ENCODE results near the gene TRPC4.
"Not testable (repeated sequence)": the region's sequence is repeated elsewhere in the genome, so short reads cannot be mapped to it uniquely, and the experiment has no call there.

The TRPC4 gene

GRCh38 chr13:37878921-37879320 is 9.3 kb upstream of the TRPC4 start:
- DNase-seq (no peak), ATAC-seq (replicated peaks) (no peak)
- Mint-ChIP-seq H3K27me3 (no peaks in the 10 kb centered on the region), H3K4me1 (ENCODE audit: low read depth in 2 of 2) (no peaks in the 10 kb centered on the region), H3K4me3 (no peak overlapping the region), H3K27ac (no peak overlapping the region), H3K9me3 (peaks cover 9 to 11% of the 10 kb centered on the region in 2 donors), H3K36me3 (ENCODE audit: insufficient read depth) (no peaks in the 10 kb centered on the region)

DNA sequence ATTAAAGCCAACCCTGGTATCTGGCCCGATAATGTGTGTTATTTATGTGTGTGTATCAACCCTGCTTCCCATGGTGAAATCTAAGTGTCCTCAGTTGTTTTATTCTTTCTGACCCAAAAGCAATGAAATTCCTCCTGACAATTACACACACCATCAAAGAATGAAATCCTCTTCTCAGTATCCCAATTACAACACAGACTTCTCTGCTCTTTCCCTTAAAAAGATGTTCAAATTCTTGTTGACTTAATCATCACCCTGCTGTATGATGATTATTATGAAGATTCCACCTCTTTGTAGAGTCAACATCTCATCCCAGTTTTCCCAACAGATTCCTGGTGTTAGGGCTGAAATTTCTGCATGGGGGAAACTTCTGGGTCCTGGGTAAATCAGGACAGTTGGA is 8.9 kb upstream of the TRPC4 start:
- DNase-seq: no peak
- Mint-ChIP-seq H3K4me3 (no peak overlapping the region), H3K27ac (no peak overlapping the region), H3K9me3 (peaks cover 9 to 11% of the 10 kb centered on the region in 2 donors), H3K36me3 (ENCODE audit: insufficient read depth) (no peaks in the 10 kb centered on the region), H3K4me1 (ENCODE audit: low read depth in 2 of 2) (no peaks in the 10 kb centered on the region), H3K27me3 (no peaks in the 10 kb centered on the region)
- ATAC-seq (replicated peaks): no peak

DNA sequence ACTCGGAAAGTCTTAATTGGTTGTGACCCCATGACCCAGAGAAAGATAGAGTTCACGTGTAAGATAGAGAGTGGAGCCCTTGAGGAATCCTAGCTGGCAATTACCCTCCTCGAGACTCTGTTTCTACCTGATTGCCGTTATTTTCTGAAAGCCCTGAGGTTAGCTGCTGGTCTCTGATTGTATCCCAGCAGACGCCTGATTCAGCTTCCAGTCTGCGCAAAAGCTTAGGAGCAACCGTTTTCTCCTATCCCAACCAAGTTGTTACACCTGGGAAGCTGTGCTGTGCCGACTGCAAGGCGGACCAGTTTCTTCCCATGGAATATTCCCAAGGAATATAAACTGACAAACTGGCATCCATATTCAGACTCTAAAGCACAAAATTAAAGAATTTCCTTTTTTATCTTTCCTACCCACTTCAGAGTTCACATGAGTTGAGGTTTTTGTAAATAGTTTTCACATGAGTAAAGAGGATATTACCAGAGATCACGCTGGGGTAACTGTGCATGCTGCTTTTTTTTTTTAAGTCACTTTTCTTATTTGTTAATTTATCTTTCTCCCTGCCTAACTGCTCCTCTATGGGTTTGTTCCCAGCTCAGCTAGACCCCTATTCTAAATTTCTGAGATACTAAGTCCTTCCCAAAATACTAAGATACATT is 1.5 kb upstream of the TRPC4 start:
- Mint-ChIP-seq H3K27ac (no peak overlapping the region), H3K4me1 (ENCODE audit: low read depth in 2 of 2) (peaks cover 0 to 4% of the 10 kb centered on the region in 2 donors), H3K27me3 (peaks cover 0 to 23% of the 10 kb centered on the region in 2 donors), H3K36me3 (ENCODE audit: insufficient read depth) (no peaks in the 10 kb centered on the region), H3K4me3 (no peak overlapping the region), H3K9me3 (peaks cover 6 to 7% of the 10 kb centered on the region in 2 donors)
- ATAC-seq (replicated peaks): no peak
- DNase-seq: no peak

- DNase-seq (no peak), ATAC-seq (replicated peaks) (no peak)
- Mint-ChIP-seq H3K36me3 (ENCODE audit: insufficient read depth) (no peaks in the 10 kb centered on the region), H3K9me3 (peaks cover under 1 to 4% of the 10 kb centered on the region in 2 donors), H3K27me3 (peaks cover 0 to 23% of the 10 kb centered on the region in 2 donors), H3K4me1 (ENCODE audit: low read depth in 2 of 2) (peaks cover 0 to 4% of the 10 kb centered on the region in 2 donors), H3K27ac (no peak overlapping the region), H3K4me3 (no peak overlapping the region)
Measured at GRCh38 chr13:37870489-37870845, 895 bp upstream of the TRPC4 start.

- Mint-ChIP-seq H3K4me3 (no peak overlapping the region), H3K27me3 (peaks cover 0 to 23% of the 10 kb centered on the region in 2 donors), H3K36me3 (ENCODE audit: insufficient read depth) (no peaks in the 10 kb centered on the region), H3K27ac (no peak overlapping the region), H3K9me3 (no peaks in the 10 kb centered on the region), H3K4me1 (ENCODE audit: low read depth in 2 of 2) (peaks cover 0 to 4% of the 10 kb centered on the region in 2 donors)
- no peak for DNase-seq
- ATAC-seq (replicated peaks): no peak
Measured at GRCh38 chr13:37869506-37869755, 141 bp downstream of the TRPC4 start.

GRCh38 chr13:37868691-37869505 is 674 bp downstream of the TRPC4 start:
- H3K27ac Mint-ChIP-seq: no peak overlapping the region
- ATAC-seq (replicated peaks) (no peak), DNase-seq (no peak)
- H3K4me3 Mint-ChIP-seq: no peak overlapping the region
- no peaks in the 10 kb centered on the region for H3K36me3 Mint-ChIP-seq (ENCODE audit: insufficient read depth)
- peaks cover 0 to 23% of the 10 kb centered on the region in 2 donors for H3K27me3 Mint-ChIP-seq
- peaks cover 0 to 4% of the 10 kb centered on the region in 2 donors for H3K4me1 Mint-ChIP-seq (ENCODE audit: low read depth in 2 of 2)
- H3K9me3 Mint-ChIP-seq: no peaks in the 10 kb centered on the region

DNA sequence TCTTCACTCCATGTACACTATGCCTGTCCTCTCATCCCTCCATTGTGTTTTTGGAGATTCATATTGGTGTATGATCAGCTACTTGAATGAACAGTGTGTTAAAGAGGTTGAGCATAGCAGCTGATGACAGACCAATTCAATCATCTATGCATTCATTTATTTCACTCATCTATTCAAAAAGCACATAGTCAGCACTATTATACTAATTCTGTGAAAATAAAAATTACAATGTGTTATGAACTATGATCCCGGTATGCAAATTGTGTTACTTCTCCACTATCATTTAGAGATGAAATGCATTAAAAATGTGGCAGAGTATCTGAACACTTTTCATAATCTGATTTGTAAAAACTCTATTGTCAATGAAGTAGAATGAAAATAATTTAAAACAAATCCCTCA is 5.9 kb downstream of the TRPC4 start:
- no peak for ATAC-seq (replicated peaks)
- H3K27ac Mint-ChIP-seq: no peak overlapping the region

GRCh38 chr13:37835392-37835791 is 34.2 kb downstream of the TRPC4 start:
- H3K9me3 Mint-ChIP-seq: peaks cover 9 to 11% of the 10 kb centered on the region in 2 donors
- no peak overlapping the region for H3K4me3 Mint-ChIP-seq
- H3K36me3 Mint-ChIP-seq (ENCODE audit: insufficient read depth): no peaks in the 10 kb centered on the region
- H3K27ac Mint-ChIP-seq: no peak overlapping the region
- H3K4me1 Mint-ChIP-seq (ENCODE audit: low read depth in 2 of 2): no peaks in the 10 kb centered on the region
- DNase-seq: no peak
- H3K27me3 Mint-ChIP-seq: no peaks in the 10 kb centered on the region
- no peak for ATAC-seq (replicated peaks)

More for the DNA sequence above, 5.9 kb downstream of the TRPC4 start:
- DNase-seq: no peak
- Mint-ChIP-seq H3K4me1 (ENCODE audit: low read depth in 2 of 2) (no peaks in the 10 kb centered on the region), H3K27me3 (peaks cover 0 to 2% of the 10 kb centered on the region in 2 donors), H3K36me3 (ENCODE audit: insufficient read depth) (no peaks in the 10 kb centered on the region), H3K9me3 (peaks cover 0 to under 1% of the 10 kb centered on the region in 2 donors), H3K4me3 (no peak overlapping the region)

GRCh38 chr13:37833411-37833810 is 36.2 kb downstream of the TRPC4 start:
- no peak overlapping the region for H3K27ac Mint-ChIP-seq
- no peaks in the 10 kb centered on the region for H3K27me3 Mint-ChIP-seq
- H3K4me1 Mint-ChIP-seq (ENCODE audit: low read depth in 2 of 2): no peaks in the 10 kb centered on the region
- no peaks in the 10 kb centered on the region for H3K36me3 Mint-ChIP-seq (ENCODE audit: insufficient read depth)
- H3K9me3 Mint-ChIP-seq: peaks cover 9 to 12% of the 10 kb centered on the region in 2 donors
- ATAC-seq (replicated peaks) (no peak), DNase-seq (no peak)
- no peak overlapping the region for H3K4me3 Mint-ChIP-seq

DNA sequence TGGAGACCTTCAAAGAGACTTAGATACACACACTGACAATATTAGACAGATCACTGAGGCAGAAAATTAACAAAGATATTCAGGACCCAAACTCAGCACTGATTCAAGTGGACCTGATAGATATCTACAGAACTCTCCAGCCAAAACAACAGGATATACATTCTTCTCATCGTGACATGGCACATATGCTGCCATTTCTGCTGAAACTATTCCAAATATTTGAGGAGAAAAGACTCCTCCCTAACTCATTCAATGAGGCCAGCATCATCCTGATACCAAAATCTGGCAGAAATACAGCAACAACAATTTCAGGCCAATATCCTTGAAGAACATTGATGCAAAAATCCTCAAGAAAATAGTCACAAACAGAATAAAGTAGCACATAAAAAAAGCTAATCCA is 53.3 kb downstream of the TRPC4 start:
- ATAC-seq (replicated peaks): no peak
- Mint-ChIP-seq H3K9me3 (peaks cover 14 to 44% of the 10 kb centered on the region in 2 donors), H3K4me3 (no peak overlapping the region)

GRCh38 chr13:37811441-37811840 is 58.1 kb downstream of the TRPC4 start:
- H3K27me3 Mint-ChIP-seq: no peaks in the 10 kb centered on the region
- H3K4me1 Mint-ChIP-seq (ENCODE audit: low read depth in 2 of 2): no peaks in the 10 kb centered on the region
- peaks cover 8 to 9% of the 10 kb centered on the region in 2 donors for H3K9me3 Mint-ChIP-seq
- no peak overlapping the region for H3K4me3 Mint-ChIP-seq
- no peak for DNase-seq
- no peak overlapping the region for H3K27ac Mint-ChIP-seq
- H3K36me3 Mint-ChIP-seq (ENCODE audit: insufficient read depth): no peaks in the 10 kb centered on the region
- ATAC-seq (replicated peaks): no peak

More for the DNA sequence above, 53.3 kb downstream of the TRPC4 start:
- H3K27ac Mint-ChIP-seq: no peak overlapping the region
- H3K27me3 Mint-ChIP-seq: no peaks in the 10 kb centered on the region
- H3K4me1 Mint-ChIP-seq (ENCODE audit: low read depth in 2 of 2): no peaks in the 10 kb centered on the region
- DNase-seq: no peak
- H3K36me3 Mint-ChIP-seq (ENCODE audit: insufficient read depth): no peaks in the 10 kb centered on the region

DNA sequence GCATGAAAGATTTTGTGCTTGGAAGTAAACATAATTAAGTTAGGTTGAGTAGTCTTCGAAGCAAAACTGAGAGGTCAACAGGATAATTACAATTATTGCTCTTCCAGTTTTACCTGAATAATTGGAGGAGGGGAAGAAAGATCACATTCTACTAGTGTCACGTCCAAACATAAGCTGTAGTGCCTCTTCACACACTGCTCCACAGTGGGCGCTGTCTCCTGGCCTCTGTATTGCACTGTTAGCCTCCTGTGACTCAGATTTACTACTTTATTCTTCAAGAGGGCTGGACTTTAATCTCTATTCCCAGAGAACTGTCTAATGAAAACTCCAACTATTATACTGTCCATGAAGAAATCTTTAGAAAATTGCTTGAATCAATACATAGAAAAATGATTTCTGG is 62.9 kb downstream of the TRPC4 start:
- ATAC-seq (replicated peaks) (no peak), DNase-seq (no peak)
- no peak overlapping the region for H3K4me3 Mint-ChIP-seq
- no peaks in the 10 kb centered on the region for H3K36me3 Mint-ChIP-seq (ENCODE audit: insufficient read depth)
- peaks cover 7 to 8% of the 10 kb centered on the region in 2 donors for H3K9me3 Mint-ChIP-seq
- no peaks in the 10 kb centered on the region for H3K4me1 Mint-ChIP-seq (ENCODE audit: low read depth in 2 of 2)
- no peak overlapping the region for H3K27ac Mint-ChIP-seq
- no peaks in the 10 kb centered on the region for H3K27me3 Mint-ChIP-seq

DNA sequence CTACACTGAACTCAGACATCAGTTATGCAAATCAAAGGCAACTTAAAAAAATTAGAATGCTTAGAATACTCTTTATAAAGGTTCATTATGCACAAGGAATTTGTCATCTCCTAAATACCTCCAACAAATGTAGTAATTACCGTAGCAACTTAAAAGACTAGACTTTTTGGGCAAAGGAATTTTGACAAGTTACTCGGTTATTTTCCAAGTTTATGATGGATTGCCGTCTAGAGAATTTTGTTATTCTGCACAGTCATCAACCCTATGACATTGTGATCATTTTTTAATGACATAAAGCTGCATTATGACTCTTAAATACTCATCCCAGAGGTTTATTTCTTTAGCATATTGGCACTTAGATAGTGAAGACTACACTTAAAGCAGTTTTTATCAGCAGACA is 71.9 kb downstream of the TRPC4 start:
- peaks cover 0 to 1% of the 10 kb centered on the region in 2 donors for H3K9me3 Mint-ChIP-seq
- no peaks in the 10 kb centered on the region for H3K27me3 Mint-ChIP-seq
- no peak for ATAC-seq (replicated peaks)
- H3K36me3 Mint-ChIP-seq (ENCODE audit: insufficient read depth): no peaks in the 10 kb centered on the region
- no peak overlapping the region for H3K27ac Mint-ChIP-seq
- H3K4me1 Mint-ChIP-seq (ENCODE audit: low read depth in 2 of 2): no peaks in the 10 kb centered on the region
- H3K4me3 Mint-ChIP-seq: no peak overlapping the region
- DNase-seq: no peak

GRCh38 chr13:37796795-37797194 is 72.8 kb downstream of the TRPC4 start:
- H3K27ac Mint-ChIP-seq; H3K36me3 Mint-ChIP-seq (ENCODE audit: insufficient read depth); DNase-seq; H3K4me3 Mint-ChIP-seq; ATAC-seq (replicated peaks); H3K27me3 Mint-ChIP-seq; H3K4me1 Mint-ChIP-seq (ENCODE audit: low read depth in 2 of 2); H3K9me3 Mint-ChIP-seq: not testable (repeated sequence)

All from effector memory CD8-positive, alpha-beta T cell (primary cell).